Large intestine (tissue), 3 donors: Measurements from ENCODE around the gene MTUS2. TPM values are rescaled to one million over a fixed set of nuclear protein-coding genes. Genes with fewer than 3 reads are reported as not detected.

Source experiments
- DNase-seq, 2 donors: peaks; one replicate each; pipeline versions ENCODE4 v3.0.0 to v3.0.0-alpha.2; 2013
- H3K27ac ChIP-seq: one replicate; pipeline ENCODE4 v1.5.1; 2013; ENCODE audit warnings: low read length
- H3K27me3 ChIP-seq: 2 replicates; pipeline ENCODE4 v1.6.1; 2013; ENCODE audit warnings: low read length; ENCODE audit not compliant: control insufficient read depth, insufficient read depth
- H3K36me3 ChIP-seq: 2 replicates; pipeline ENCODE4 v1.6.1; 2013; ENCODE audit warnings: low read length; ENCODE audit not compliant: control insufficient read depth, insufficient read depth
- H3K4me1 ChIP-seq: one replicate; pipeline ENCODE4 v1.6.1; 2013; ENCODE audit warnings: low read length; ENCODE audit not compliant: control insufficient read depth, insufficient read depth
- H3K4me3 ChIP-seq: one replicate; pipeline ENCODE4 v1.5.1; 2013; ENCODE audit warnings: low read length
- H3K9me3 ChIP-seq: one replicate; pipeline ENCODE4 v1.6.1; 2013; ENCODE audit warnings: mild to moderate bottlenecking, low read depth, low read length, moderate library complexity; ENCODE audit not compliant: control insufficient read depth
- WGBS: methylation state at CpG from one replicate; pipeline ENCODE4 v1.1.5; 2013; ENCODE audit warnings: low lambda C conversion rate; ENCODE audit not compliant: insufficient coverage; 5-methylcytosine and 5-hydroxymethylcytosine counted together
- polyA plus RNA-seq: library from polyadenylated mRNA; unstranded; fragments of 120-200 nt; gene quantifications from one replicate; pipeline ENCODE4 v1.2.1, GENCODE V29; 2013

The MTUS2 gene
- polyA plus RNA-seq, 1 donor, result 1.9 TPM

GRCh38 chr13:29496241-29496712 lies 676.1 kb downstream of the MTUS2 start:
- H3K27me3 ChIP-seq, result peaks cover 12% of the 10 kb centered on the region
- peaks cover 4% of the 10 kb centered on the region for H3K4me1 ChIP-seq
- WGBS, result 100% methylated on average over 2 of the region's 9 CpGs
- no peak for DNase-seq
- no peaks in the 10 kb centered on the region for H3K36me3 ChIP-seq
- no peak overlapping the region for H3K27ac ChIP-seq
- peaks cover 4% of the 10 kb centered on the region for H3K9me3 ChIP-seq
- no peak overlapping the region for H3K4me3 ChIP-seq

DNA sequence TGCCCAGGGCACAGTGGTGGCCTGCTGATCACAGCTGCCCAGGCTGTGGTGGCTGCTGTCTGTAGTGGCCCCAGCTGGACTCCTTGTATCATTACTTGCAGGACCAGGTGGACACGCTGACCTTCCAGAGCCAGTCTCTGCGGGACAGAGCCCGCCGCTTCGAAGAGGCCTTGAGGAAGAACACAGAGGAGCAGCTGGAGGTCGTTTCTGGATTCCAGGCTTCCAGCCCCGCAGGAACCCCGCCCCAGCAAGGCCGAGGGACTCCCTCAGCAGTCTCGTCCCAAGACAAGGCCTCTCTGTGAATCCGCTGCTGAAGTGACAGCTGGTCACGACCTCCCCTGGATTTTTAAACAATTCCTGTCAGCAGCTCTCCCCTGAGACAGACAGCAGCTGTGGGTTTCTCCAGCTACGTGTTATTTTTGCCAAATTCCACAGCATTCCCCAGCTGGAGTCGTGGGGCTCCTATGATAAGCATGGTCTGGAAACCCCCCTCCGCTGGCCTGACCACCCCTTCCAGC lies 677.1 kb downstream of the MTUS2 start:
- WGBS, result no CpG with 5 or more reads among the region's 15 CpGs
- no peak overlapping the region for H3K4me3 ChIP-seq
- H3K27ac ChIP-seq, result no peak overlapping the region
- peaks cover 16% of the 10 kb centered on the region for H3K27me3 ChIP-seq
- no peaks in the 10 kb centered on the region for H3K9me3 ChIP-seq
- peak; percentile 57 for DNase-seq
- H3K4me1 ChIP-seq, result peaks cover 4% of the 10 kb centered on the region
- H3K36me3 ChIP-seq, result no peaks in the 10 kb centered on the region

GRCh38 chr13:29498426-29499040 lies 678.4 kb downstream of the MTUS2 start:
- no peak overlapping the region for H3K27ac ChIP-seq
- no peak overlapping the region for H3K4me3 ChIP-seq

DNA sequence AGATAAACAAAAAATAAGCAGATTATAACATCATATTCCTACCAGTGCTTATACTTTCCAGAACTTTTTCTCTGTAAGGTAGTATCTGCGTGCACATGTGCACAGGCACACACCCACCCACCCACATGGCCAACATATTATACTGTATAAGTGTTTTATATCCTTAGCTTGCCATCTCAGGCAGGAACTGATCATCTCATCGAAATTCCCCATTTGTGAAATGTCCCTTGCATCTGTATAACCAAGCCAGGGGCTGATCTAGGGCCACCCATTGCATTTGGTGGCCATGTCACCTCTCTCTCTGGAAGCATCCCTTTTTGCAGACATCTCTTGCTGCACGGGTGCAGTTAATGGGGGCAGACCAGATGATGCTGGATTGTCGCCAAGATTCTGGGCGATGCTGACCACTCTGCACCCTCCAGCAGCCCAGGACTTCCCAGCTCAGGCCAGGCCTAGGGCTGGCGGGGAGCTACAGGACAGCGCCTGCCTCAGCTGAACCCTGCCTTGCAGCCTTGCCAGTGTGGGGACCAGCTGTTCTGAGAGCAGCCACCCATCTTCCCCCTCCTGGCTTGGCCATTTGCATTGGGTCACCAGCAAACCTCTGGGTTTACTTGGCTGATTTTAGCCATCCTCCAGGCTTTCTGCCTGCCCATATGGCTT lies 679.5 kb downstream of the MTUS2 start:
- Histone ChIP-seq H3K36me3 (no peaks in the 10 kb centered on the region), H3K9me3 (no peaks in the 10 kb centered on the region), H3K4me1 (peaks cover 4% of the 10 kb centered on the region), H3K27ac (no peak overlapping the region), H3K4me3 (no peak overlapping the region), H3K27me3 (peaks cover 30% of the 10 kb centered on the region)
- WGBS, result 100% methylated on average over 1 of the region's 7 CpGs
- DNase-seq, result no peak

More at GRCh38 chr13:29498426-29499040, 678.4 kb downstream of the MTUS2 start:
- H3K9me3 ChIP-seq, result no peaks in the 10 kb centered on the region
- H3K27me3 ChIP-seq, result peaks cover 26% of the 10 kb centered on the region
- no peak for DNase-seq
- H3K36me3 ChIP-seq, result no peaks in the 10 kb centered on the region
- peaks cover 4% of the 10 kb centered on the region for H3K4me1 ChIP-seq
- no CpG with 5 or more reads among the region's 13 CpGs for WGBS

- DNase-seq, result no peak
- no peaks in the 10 kb centered on the region for H3K36me3 ChIP-seq
- no CpG with 5 or more reads among the region's 7 CpGs for WGBS
- H3K9me3 ChIP-seq, result no peaks in the 10 kb centered on the region
- peaks cover 33% of the 10 kb centered on the region for H3K27me3 ChIP-seq
- H3K4me1 ChIP-seq, result peaks cover 4% of the 10 kb centered on the region
- H3K4me3 ChIP-seq, result no peak overlapping the region
- H3K27ac ChIP-seq, result no peak overlapping the region
Measured at GRCh38 chr13:29500386-29500785, 680.2 kb downstream of the MTUS2 start.

DNA sequence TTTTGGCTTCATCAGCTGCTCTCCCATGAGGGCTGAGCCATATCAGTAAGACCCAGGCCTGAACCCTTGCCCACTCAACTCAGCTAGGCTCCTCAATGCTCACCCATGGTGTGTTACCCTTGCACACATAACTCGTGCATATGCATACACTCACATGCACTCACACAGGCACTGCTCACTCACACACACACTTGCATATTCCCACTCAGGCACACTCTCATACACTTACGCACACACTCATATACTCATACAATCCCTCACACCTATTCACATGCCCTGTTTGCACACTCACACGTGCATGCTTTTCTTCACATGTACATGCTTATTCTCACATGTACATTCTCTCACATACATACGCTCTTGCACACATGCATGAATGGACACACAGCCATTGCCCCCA lies 681.5 kb downstream of the MTUS2 start:
- WGBS, result no CpG with 5 or more reads among the region's 4 CpGs
- no peaks in the 10 kb centered on the region for H3K9me3 ChIP-seq
- no peak overlapping the region for H3K4me3 ChIP-seq
- peaks cover 2% of the 10 kb centered on the region for H3K4me1 ChIP-seq
- DNase-seq, result no peak
- no peak overlapping the region for H3K27ac ChIP-seq
- H3K36me3 ChIP-seq, result no peaks in the 10 kb centered on the region
- peaks cover 30% of the 10 kb centered on the region for H3K27me3 ChIP-seq

GRCh38 chr13:29502391-29503008 lies 682.4 kb downstream of the MTUS2 start:
- no peaks in the 10 kb centered on the region for H3K36me3 ChIP-seq
- no peak overlapping the region for H3K27ac ChIP-seq
- no peaks in the 10 kb centered on the region for H3K9me3 ChIP-seq
- no peak for DNase-seq
- H3K4me1 ChIP-seq, result no peaks in the 10 kb centered on the region
- H3K4me3 ChIP-seq, result no peak overlapping the region
- 100% methylated on average over 1 of the region's 13 CpGs for WGBS
- peaks cover 26% of the 10 kb centered on the region for H3K27me3 ChIP-seq

- H3K4me1 ChIP-seq, result peaks cover under 1% of the 10 kb centered on the region
- WGBS, result 82% methylated on average over 2 of the region's 32 CpGs
Measured at GRCh38 chr13:29503041-29503837, 683.1 kb downstream of the MTUS2 start.

GRCh38 chr13:29504691-29505090 lies 684.6 kb downstream of the MTUS2 start:
- no CpG with 5 or more reads among the region's 15 CpGs for WGBS
- Histone ChIP-seq H3K36me3 (no peaks in the 10 kb centered on the region), H3K27me3 (peaks cover 26% of the 10 kb centered on the region), H3K4me3 (no peak overlapping the region), H3K9me3 (no peaks in the 10 kb centered on the region), H3K27ac (no peak overlapping the region), H3K4me1 (peaks cover 11% of the 10 kb centered on the region)
- DNase-seq, result no peak

More at GRCh38 chr13:29503041-29503837, 683.1 kb downstream of the MTUS2 start:
- H3K27me3 ChIP-seq, result peaks cover 26% of the 10 kb centered on the region
- H3K4me3 ChIP-seq, result no peak overlapping the region
- DNase-seq, result no peak
- H3K27ac ChIP-seq, result no peak overlapping the region
- H3K36me3 ChIP-seq, result no peaks in the 10 kb centered on the region
- no peaks in the 10 kb centered on the region for H3K9me3 ChIP-seq

- no peaks in the 10 kb centered on the region for H3K36me3 ChIP-seq
- no peak for DNase-seq
- no CpG with 5 or more reads among the region's 17 CpGs for WGBS
Measured at GRCh38 chr13:29505511-29505910, 685.4 kb downstream of the MTUS2 start.

More at GRCh38 chr13:29505511-29505910, 685.4 kb downstream of the MTUS2 start:
- H3K4me3 ChIP-seq, result no peak overlapping the region
- peaks cover 26% of the 10 kb centered on the region for H3K27me3 ChIP-seq
- no peaks in the 10 kb centered on the region for H3K9me3 ChIP-seq
- peaks cover 11% of the 10 kb centered on the region for H3K4me1 ChIP-seq
- H3K27ac ChIP-seq, result no peak overlapping the region
